Activated T-helper 1 cell treated with anti-CD3 and anti-CD28 coated beads, Interleukin-12 subunit alpha, Interleukin-12 subunit beta, Interleukin-2, Interleukin-4 antibody, amounts not matched to agents 30 ng/mL and 10 ng/mL and 1 ng/mL, durations not matched to agents 14 hours and 24 hours and 36 hours (primary cell): ENCODE measurements around the gene RPGR. TPM values are rescaled to one million over a fixed set of nuclear protein-coding genes. Genes with fewer than 3 reads are reported as not detected.

ENCODE experiments used
- DNase-seq: peaks from one replicate; pipeline ENCODE4 v3.0.0; 2021; ENCODE audit warnings: low spot score
- H3K27ac Mint-ChIP-seq: one replicate; pipeline ENCODE4 v1.8.0; 2021; ENCODE audit warnings: mild to moderate bottlenecking, mixed read lengths
- H3K27me3 Mint-ChIP-seq: one replicate; pipeline ENCODE4 v1.8.0; 2022; ENCODE audit warnings: mild to moderate bottlenecking, moderate library complexity, mixed read lengths; ENCODE audit not compliant: insufficient read depth
- H3K36me3 Mint-ChIP-seq: one replicate; pipeline ENCODE4 v1.8.0; 2021; ENCODE audit warnings: low read depth, mixed read lengths
- H3K4me1 Mint-ChIP-seq: one replicate; pipeline ENCODE4 v1.8.0; 2021; ENCODE audit warnings: low read depth, mixed read lengths
- H3K4me3 Mint-ChIP-seq: one replicate; pipeline ENCODE4 v1.8.0; 2021; ENCODE audit warnings: mild to moderate bottlenecking, moderate library complexity, mixed read lengths
- H3K9me3 Mint-ChIP-seq: one replicate; pipeline ENCODE4 v1.8.0; 2021; ENCODE audit warnings: mixed read lengths
- intact Hi-C: fragments of 100-400 bp; cut with micrococcal nuclease; formaldehyde crosslinking; loops from one replicate; pipeline ENCODE4 v1.15.1; 2024
- total RNA-seq: library from RNA; stranded (reverse); gene quantifications from 2 replicates; pipeline ENCODE4 v1.2.3, GENCODE V29; 2022

Gene RPGR
- total RNA-seq, 1 donor from 2014 or later, result 9.3 TPM

DNA sequence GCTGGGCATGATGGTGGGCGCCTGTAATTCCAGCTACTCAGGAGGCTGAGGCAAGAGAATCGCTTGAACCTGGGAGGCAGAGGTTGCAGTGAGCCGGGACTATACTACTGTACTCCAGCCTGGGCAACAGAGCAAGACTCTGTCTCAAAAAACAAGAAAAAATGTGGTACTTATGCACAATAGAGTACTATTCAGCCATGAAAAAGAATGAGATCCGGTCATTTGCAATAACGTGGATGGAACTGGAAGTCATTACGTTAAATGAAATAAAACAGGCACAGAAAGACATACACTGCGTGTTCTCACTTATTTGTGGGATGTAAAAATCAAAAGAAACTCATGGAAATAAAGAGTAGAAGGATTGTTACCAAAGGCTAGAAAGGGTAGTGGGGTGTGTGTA is 12.1 kb downstream of the RPGR start:
- H3K4me1 Mint-ChIP-seq, result no peaks in the 10 kb centered on the region
- DNase-seq, result no peak
- H3K36me3 Mint-ChIP-seq, result no peaks in the 10 kb centered on the region

DNA sequence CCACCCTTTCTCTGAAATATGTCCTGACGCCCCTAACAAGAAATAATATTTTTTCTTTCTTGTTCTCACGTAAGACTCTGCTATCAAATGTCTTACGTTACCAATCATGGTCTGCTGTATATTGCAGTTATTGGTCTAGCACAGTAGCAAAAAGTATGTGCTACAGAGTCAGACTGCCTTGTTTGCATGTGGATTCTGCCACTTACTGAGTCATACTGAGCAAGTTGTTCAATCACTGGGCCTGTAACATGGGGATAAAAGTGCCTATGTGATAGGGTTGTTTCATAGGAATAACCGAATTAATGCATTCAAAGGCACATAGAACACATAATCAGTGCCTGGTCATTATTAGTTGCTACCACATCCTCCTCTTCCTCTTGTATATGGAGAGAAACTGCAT is 14.1 kb downstream of the RPGR start:
- no peaks in the 10 kb centered on the region for H3K4me1 Mint-ChIP-seq
- intact Hi-C loops, result no loop called here
- no peak for DNase-seq
- H3K27ac Mint-ChIP-seq, result no peak overlapping the region
- no peaks in the 10 kb centered on the region for H3K9me3 Mint-ChIP-seq
- no peak overlapping the region for H3K4me3 Mint-ChIP-seq
- no peaks in the 10 kb centered on the region for H3K36me3 Mint-ChIP-seq
- no peaks in the 10 kb centered on the region for H3K27me3 Mint-ChIP-seq

More for the DNA sequence above, 12.1 kb downstream of the RPGR start:
- H3K27me3 Mint-ChIP-seq, result no peaks in the 10 kb centered on the region
- intact Hi-C loops, result no loop called here
- no peak overlapping the region for H3K4me3 Mint-ChIP-seq
- H3K27ac Mint-ChIP-seq, result no peak overlapping the region
- no peaks in the 10 kb centered on the region for H3K9me3 Mint-ChIP-seq

DNA sequence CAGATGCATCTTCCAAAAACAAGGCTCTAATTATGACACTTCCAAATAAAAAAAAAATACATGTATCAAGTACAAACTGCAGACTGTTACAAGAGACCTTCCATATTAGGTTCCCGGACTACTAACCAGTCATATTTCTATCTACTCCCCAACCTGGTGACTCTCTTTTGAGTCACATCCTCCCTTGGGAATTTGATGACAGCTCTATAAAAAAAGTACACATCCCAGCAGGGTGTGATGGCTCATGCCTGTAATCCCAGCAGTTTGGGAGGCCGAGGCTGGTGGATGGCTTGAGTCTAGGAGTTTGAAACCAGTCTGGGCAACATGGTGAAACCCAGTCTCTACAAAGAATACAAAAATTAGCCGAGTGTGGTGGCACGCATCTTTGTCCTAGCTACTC is 14.9 kb downstream of the RPGR start:
- Mint-ChIP-seq H3K36me3 (no peaks in the 10 kb centered on the region), H3K27ac (no peak overlapping the region), H3K27me3 (no peaks in the 10 kb centered on the region), H3K4me3 (no peak overlapping the region), H3K9me3 (no peaks in the 10 kb centered on the region), H3K4me1 (no peaks in the 10 kb centered on the region)
- intact Hi-C loops, result no loop called here
- no peak for DNase-seq

DNA sequence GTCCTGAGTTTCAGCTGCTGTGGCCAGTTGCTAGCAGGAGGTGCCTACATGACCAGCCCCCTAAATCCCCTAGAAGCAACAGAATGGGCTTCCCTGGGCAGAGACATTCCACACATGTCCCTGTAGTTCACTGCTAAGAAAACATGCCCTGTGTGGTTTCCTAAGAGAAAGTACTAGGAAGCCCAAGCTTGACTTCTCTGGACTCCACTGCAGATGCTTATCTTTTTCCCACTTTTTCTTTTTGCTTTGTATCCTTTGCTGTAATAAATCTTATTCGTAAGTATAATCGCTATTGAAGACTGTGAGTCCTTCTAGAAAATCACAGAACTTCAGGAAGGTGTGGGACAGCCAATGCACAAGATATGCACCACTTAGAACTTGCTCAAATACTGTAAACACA is 15.6 kb downstream of the RPGR start:
- no peaks in the 10 kb centered on the region for H3K36me3 Mint-ChIP-seq
- no peak overlapping the region for H3K4me3 Mint-ChIP-seq
- no peak overlapping the region for H3K27ac Mint-ChIP-seq
- H3K4me1 Mint-ChIP-seq, result no peaks in the 10 kb centered on the region
- intact Hi-C loops, result no loop called here
- no peaks in the 10 kb centered on the region for H3K27me3 Mint-ChIP-seq
- DNase-seq, result no peak
- no peaks in the 10 kb centered on the region for H3K9me3 Mint-ChIP-seq

DNA sequence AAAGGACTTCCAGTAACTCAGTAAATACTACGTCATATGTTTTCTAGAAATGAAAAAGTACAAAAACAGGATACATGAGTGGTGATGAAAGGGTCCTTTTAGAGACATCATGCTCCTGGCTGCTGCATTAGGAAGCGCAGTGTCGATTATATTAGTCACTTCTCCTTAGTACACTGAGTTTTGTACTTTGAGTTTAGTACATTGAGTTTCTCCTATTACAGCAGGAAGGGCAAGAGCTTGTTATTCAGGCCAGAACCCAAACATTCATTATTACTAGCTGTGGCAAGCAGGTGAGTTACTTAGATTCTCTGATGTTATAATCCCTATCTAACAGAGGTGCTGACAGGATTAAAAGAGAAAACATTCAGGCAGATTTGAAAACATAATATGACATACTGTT is 21.3 kb downstream of the RPGR start:
- Mint-ChIP-seq H3K9me3 (no peaks in the 10 kb centered on the region), H3K27ac (no peak overlapping the region), H3K4me1 (no peaks in the 10 kb centered on the region), H3K4me3 (no peak overlapping the region), H3K36me3 (no peaks in the 10 kb centered on the region), H3K27me3 (no peaks in the 10 kb centered on the region)
- no peak for DNase-seq
- intact Hi-C loops, result no loop called here

DNA sequence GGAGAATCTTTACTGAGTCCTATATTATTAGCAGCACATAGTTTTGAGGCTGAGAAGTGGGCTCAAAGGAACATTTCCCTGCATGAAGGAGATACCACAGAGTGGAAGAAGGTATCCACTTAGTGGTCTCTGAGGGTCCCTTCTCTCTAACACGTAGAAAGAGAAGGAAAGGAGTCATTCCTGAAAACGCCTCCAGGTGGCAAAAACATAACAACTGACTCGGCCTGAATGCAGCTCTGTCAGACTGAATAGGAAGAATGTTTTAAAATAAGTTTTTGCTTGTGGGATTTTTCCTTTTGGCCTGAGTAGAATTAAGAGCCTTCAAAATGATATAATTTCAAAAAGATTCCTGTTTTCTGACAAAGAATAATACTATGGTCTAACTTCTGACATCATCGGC is 23.3 kb downstream of the RPGR start:
- Mint-ChIP-seq H3K27ac (no peak overlapping the region), H3K27me3 (no peaks in the 10 kb centered on the region), H3K4me3 (no peak overlapping the region), H3K4me1 (no peaks in the 10 kb centered on the region), H3K9me3 (no peaks in the 10 kb centered on the region), H3K36me3 (no peaks in the 10 kb centered on the region)
- DNase-seq, result no peak
- intact Hi-C loops, result no loop called here

DNA sequence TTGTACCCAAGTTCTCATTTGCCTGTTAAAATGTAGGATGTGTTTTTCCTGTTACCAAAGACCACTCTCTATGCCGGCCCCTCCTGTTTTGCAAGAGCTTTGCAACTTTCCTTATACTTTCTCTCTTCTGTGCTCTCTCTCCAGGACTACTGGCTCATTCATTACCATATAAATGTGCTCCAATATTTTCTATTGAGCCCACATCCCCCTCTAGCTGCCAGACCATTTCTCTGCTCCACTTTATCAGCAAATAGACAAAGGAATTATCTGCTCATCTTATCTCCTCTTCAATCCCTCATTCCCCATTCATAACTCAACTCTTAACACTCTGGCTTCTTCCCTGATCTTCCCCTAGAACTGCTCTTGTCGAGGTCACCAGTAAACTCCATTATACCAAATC is 33.6 kb downstream of the RPGR start:
- no peaks in the 10 kb centered on the region for H3K36me3 Mint-ChIP-seq
- no peak overlapping the region for H3K27ac Mint-ChIP-seq
- DNase-seq, result no peak
- H3K4me1 Mint-ChIP-seq, result no peaks in the 10 kb centered on the region
- no peak overlapping the region for H3K4me3 Mint-ChIP-seq
- no peaks in the 10 kb centered on the region for H3K9me3 Mint-ChIP-seq
- intact Hi-C loops, result no loop called here
- no peaks in the 10 kb centered on the region for H3K27me3 Mint-ChIP-seq

DNA sequence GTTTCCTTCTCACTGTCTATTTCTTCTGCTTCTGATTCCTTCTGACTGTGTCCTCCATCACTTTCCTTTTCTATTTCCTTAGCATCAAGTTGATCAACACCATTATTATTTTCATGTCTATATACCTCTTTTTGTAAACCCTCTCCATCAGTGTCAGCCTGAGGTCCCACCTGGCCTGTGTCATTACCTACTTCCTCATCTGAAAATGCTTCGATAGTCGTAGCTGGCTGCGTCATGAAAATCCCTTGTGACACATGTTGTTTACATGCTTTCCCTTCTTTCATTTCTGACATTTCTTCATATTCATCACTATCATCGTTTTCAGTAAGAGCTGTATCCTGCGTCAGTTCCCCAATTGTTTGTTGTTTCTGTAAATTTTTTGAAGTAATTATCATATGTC is 39.6 kb downstream of the RPGR start:
- Mint-ChIP-seq H3K27me3 (peaks cover 2% of the 10 kb centered on the region), H3K4me1 (no peaks in the 10 kb centered on the region), H3K36me3 (no peaks in the 10 kb centered on the region), H3K27ac (no peak overlapping the region), H3K4me3 (no peak overlapping the region), H3K9me3 (no peaks in the 10 kb centered on the region)
- intact Hi-C loops, result no loop called here
- DNase-seq, result no peak

DNA sequence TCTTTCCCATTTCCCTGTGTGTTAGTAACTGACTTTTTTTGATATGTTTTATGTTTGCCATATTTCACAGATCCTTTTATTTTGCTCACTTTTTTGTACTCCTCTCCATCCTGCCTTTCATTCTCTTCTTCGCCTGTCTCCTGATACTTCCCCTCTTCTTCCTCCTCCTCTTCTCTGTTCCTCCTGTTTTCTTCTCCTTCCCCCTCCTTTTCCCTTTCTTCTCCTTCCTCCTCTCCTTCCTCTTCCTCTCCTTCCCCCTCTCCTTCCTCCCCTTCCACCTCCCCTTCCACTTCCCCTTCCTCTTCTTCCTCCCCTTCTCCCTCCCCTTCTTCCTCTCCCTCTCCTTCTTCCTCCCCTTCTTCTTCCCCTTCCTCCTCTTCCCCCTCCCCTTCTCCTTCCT is 41.7 kb downstream of the RPGR start:
- Mint-ChIP-seq H3K27ac (no peak overlapping the region), H3K36me3 (no peaks in the 10 kb centered on the region), H3K27me3 (peaks cover 2% of the 10 kb centered on the region), H3K9me3 (no peaks in the 10 kb centered on the region), H3K4me1 (no peaks in the 10 kb centered on the region), H3K4me3 (no peak overlapping the region)
- DNase-seq, result no peak
- intact Hi-C loops, result no loop called here

DNA sequence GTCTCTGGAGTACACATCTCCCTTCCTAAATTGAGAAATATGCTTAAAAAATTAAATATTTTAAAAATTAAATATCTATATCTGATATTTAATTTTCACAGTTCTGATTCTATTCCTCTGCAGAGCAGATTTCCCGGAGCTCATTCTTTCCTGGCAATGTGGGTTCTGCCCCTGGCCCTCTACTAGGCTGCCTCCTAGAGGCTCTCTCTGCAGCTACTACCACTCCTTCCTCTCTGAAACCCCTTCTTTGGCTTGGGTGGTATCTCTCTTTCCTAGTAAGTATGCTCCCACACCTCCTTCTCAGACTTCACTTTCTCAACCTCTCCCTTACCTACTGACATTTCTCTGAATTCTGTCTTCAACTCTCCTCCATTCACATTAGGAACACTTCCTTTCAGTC is 45.3 kb downstream of the RPGR start:
- Mint-ChIP-seq H3K4me1 (no peaks in the 10 kb centered on the region), H3K27ac (no peak overlapping the region)

DNA sequence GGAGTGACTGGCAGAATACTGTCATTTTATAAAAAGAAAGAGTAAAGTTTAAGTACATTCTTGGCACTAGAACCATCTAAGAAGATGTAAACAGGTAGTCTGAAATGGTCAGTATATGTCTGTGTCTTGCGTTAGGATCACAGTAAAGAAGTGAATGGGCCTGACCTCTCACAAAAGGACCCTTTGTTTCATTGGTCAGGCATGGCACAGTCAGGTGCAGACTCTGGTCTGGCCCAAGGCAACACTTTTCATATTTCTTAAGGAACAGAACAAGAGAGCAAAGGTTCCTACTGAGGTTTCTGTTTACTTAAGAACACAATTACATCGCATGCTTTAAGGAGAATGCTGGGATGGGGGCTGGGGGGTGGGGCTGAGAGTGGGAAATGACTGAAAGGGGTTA is 48.1 kb downstream of the RPGR start:
- DNase-seq, result no peak
- intact Hi-C loops, result no loop called here

More for the DNA sequence above, 45.3 kb downstream of the RPGR start:
- no peak for DNase-seq
- H3K9me3 Mint-ChIP-seq, result no peaks in the 10 kb centered on the region
- peaks cover 2% of the 10 kb centered on the region for H3K27me3 Mint-ChIP-seq
- no peaks in the 10 kb centered on the region for H3K36me3 Mint-ChIP-seq
- H3K4me3 Mint-ChIP-seq, result no peak overlapping the region
- intact Hi-C loops, result no loop called here

DNA sequence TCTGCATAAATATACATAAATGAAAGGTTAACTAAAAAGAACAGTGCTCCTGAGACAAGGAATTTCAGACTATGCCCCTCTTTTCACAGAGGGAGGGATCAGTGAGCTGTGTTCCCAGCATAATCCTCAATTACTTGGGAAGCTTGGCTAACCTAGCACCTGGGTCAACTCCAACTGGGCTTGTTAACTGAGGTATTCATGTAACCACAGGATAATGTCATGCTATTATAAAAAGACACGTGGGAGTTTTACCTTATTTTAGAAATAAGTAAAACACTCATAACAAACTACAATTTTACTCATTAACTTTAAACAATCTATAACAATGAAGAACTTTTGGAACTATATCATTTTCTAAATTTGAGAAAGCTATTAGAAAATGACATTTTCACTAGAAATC is 48.6 kb downstream of the RPGR start:
- Mint-ChIP-seq H3K27me3 (no peaks in the 10 kb centered on the region), H3K27ac (no peak overlapping the region), H3K36me3 (no peaks in the 10 kb centered on the region), H3K9me3 (no peaks in the 10 kb centered on the region), H3K4me1 (no peaks in the 10 kb centered on the region), H3K4me3 (no peak overlapping the region)
- no peak for DNase-seq
- intact Hi-C loops, result no loop called here

More for the DNA sequence above, 48.1 kb downstream of the RPGR start:
- Mint-ChIP-seq H3K9me3 (no peaks in the 10 kb centered on the region), H3K4me1 (no peaks in the 10 kb centered on the region), H3K27me3 (no peaks in the 10 kb centered on the region), H3K36me3 (no peaks in the 10 kb centered on the region), H3K4me3 (no peak overlapping the region), H3K27ac (no peak overlapping the region)

DNA sequence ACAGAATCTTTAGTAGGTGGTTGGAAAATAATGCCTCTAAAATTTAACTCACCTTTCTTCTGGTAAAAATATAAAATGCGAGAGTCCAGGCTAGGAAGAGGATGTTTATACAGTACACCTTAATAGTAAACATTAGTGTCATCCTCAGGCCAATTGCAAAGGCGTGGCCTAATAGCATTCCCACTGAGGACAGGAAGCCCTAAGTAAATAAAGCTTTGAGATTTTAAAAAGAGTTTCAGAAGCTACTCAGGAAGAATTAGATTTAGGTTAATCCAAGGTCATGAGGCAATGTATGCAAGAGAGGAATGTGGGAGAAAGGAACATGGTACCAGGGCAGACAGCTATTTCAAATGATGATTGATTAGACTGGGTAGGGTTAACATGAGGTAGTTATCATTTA is 49.5 kb downstream of the RPGR start:
- Mint-ChIP-seq H3K27ac (no peak overlapping the region), H3K4me1 (no peaks in the 10 kb centered on the region), H3K27me3 (no peaks in the 10 kb centered on the region), H3K4me3 (no peak overlapping the region), H3K9me3 (no peaks in the 10 kb centered on the region), H3K36me3 (no peaks in the 10 kb centered on the region)
- intact Hi-C loops, result no loop called here
- DNase-seq, result no peak

DNA sequence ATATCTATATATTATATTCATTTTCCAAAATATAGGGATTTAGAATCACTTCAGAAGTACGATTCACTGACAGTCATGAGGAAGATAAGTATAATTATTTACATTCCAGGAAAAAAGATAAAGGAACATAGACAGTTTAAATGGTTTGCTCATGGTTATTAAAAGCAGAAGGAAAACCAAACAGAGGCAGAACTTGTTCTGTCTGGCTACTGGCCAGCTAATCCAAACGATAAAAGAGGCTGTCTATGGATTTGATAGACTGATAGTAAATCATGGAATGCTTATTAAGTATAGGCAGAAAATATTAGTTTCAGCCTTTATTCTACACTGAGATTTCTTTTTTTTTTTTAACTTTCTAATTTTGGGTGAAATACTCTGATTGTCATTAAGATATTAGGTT is 50.2 kb downstream of the RPGR start:
- H3K4me1 Mint-ChIP-seq, result no peaks in the 10 kb centered on the region
- no peak for DNase-seq
- no peak overlapping the region for H3K4me3 Mint-ChIP-seq
- no peak overlapping the region for H3K27ac Mint-ChIP-seq
- intact Hi-C loops, result no loop called here
- no peaks in the 10 kb centered on the region for H3K27me3 Mint-ChIP-seq
- H3K9me3 Mint-ChIP-seq, result no peaks in the 10 kb centered on the region
- H3K36me3 Mint-ChIP-seq, result no peaks in the 10 kb centered on the region
